ENCODE data around the gene ALX4. TPM values are rescaled to one million over a fixed set of nuclear protein-coding genes. Genes with fewer than 3 reads are reported as not detected.

The ALX4 gene
- polyA plus RNA-seq, 1 of the 3 experiments (the other 2 are of a cell fraction), result under 0.01 TPM

DNA sequence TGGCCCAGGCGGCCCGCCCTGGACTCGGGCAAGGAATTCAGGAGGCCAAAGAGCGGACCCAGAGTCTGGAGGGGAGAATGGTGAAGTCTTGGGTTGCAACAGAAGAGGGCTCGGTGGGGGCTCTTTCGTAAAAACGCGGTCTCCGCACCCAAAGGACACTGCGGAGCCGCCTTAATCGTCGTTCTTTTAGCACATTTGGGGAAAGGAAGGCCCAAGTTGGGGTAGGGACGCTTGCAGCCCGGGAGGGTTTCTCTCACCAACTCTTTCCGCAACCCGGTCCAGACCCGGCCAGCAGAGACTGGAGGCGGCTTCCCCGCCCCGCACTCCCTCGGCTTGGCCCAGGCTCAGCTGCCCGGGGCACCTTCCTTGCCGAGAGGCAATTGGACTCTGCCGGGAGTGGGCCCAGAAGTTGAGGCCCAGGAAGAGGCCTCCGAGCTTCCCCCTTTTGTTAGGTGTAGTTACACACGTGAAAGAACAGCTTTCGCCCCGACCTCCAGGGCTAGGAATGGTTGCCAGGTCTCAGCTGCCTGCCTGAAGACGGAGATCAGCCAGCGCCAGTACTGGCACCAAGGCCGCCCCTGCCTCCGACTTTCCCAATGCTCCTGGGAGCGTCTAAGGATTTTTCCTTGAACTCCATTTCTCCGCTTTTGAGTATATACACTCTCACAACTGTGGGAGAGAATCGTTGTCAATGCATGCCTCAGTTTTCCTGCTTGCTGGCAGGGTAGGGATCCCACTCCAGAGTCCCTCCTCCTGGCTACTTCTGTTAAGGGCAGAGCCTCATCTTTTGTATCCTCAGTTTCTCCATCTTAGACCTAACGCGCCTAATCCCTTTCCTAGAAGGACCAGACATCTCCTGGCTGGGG, 3.7 kb downstream of the ALX4 start:
- Histone ChIP-seq H3K27me3 (ENCODE audit: insufficient read depth) (peaks cover 74% of the 10 kb centered on the region), H3K4me2 (peak overlapping the region; percentile 73), H3F3A (replicated peaks; ENCODE audit: insufficient read depth) (no peaks in the 10 kb centered on the region), H3K9ac (no peak overlapping the region), H3K27ac (ENCODE audit: low read depth in 2 of 2, low read length in 1 of 2) (no peak overlapping the region), H2AFZ (ENCODE audit: low read depth) (no peak overlapping the region), H3K79me2 (ENCODE audit: insufficient read depth) (no peaks in the 10 kb centered on the region), H3K9me3 (no peaks in the 10 kb centered on the region), H3K4me1 (ENCODE audit: control insufficient read depth in 1 of 2, insufficient read depth in 2 of 2, low read depth in 1 of 2, low read length in 1 of 2) (peaks cover 0 to 8% of the 10 kb centered on the region in 2 experiments; a peak in 2 of 4 replicates), H3K9me2 (no peaks in the 10 kb centered on the region), H3K36me3 (replicated peaks in 1 of 2; ENCODE audit: control insufficient read depth in 1 of 2, insufficient read depth in 2 of 2, low read length in 1 of 2) (no peaks in the 10 kb centered on the region), H4K20me1 (ENCODE audit: insufficient read depth) (no peaks in the 10 kb centered on the region), H3K4me3 (ENCODE audit: low read depth in 2 of 2, low read length in 1 of 2) (peak overlapping the region; percentile 45 to 59)
- CTCF ChIA-PET, result interaction anchor here (1.4 to 3.1 kb wide), 3 partner anchors 11 to 196 kb away, joined by 4 to 15 read pairs (median 11); no protein-coding TSS in a partner anchor
- POLR2A ChIA-PET, result no interaction called here
- 79% methylated on average over 29 of the region's 38 CpGs for WGBS (ENCODE audit: low lambda C conversion rate)
- peak; percentile 33 for DNase-seq
- TF ChIP-seq MEF2A (IDR thresholded peaks at IDR 0.05; ENCODE audit: borderline replicate concordance, low read depth) (no peak), ZBTB33 (IDR thresholded peaks at IDR 0.05; ENCODE audit: borderline replicate concordance, low read depth) (no peak), TEAD4 (IDR thresholded peaks at IDR 0.05; ENCODE audit: borderline replicate concordance, insufficient read depth) (no peak)
- TF ChIP-seq, protein P1, sequence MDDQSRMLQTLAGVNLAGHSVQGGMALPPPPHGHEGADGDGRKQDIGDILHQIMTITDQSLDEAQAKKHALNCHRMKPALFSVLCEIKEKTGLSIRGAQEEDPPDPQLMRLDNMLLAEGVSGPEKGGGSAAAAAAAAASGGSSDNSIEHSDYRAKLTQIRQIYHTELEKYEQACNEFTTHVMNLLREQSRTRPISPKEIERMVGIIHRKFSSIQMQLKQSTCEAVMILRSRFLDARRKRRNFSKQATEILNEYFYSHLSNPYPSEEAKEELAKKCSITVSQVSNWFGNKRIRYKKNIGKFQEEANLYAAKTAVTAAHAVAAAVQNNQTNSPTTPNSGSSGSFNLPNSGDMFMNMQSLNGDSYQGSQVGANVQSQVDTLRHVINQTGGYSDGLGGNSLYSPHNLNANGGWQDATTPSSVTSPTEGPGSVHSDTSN (IDR thresholded peaks at IDR 0.05), result no peak

DNA sequence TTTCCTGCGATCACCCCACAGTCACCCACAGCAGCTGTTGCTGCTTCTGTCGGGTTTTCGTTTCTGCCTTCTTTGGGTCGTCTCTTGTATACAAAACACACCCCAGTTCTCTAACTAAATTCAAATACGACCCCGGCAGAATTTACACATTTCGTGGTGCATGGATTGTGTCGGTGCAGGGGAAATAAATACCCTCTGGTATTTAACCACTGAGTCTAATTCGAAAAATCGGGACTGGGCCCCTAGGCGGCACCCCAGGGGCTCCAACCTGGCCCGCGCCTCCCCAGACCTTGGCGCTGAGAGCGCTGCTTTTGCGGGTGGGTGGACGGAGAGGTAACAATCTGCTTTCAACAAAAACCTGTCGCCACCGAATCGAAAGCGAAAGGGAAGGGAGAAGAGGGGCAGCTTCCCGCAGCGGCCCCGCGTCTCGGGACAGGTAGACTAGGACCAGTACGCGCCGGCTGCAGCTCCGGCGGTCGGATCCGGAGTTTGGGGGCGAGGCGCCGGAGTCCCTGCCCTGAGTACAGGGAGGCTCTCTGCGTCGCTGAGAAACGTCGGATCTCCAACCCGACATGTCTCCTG, 4.4 kb downstream of the ALX4 start:
- Histone ChIP-seq H3K79me2 (ENCODE audit: insufficient read depth) (no peaks in the 10 kb centered on the region), H2AFZ (ENCODE audit: low read depth) (peak overlapping the region; percentile 67; the same call in 1 of the 2 replicates), H3K9me3 (no peaks in the 10 kb centered on the region), H3K4me3 (ENCODE audit: low read depth in 2 of 2, low read length in 1 of 2) (peak overlapping the region; percentile 45 to 59), H3K27me3 (ENCODE audit: insufficient read depth) (peaks cover 67% of the 10 kb centered on the region), H3K9me2 (no peaks in the 10 kb centered on the region), H3K27ac (ENCODE audit: low read depth in 2 of 2, low read length in 1 of 2) (no peak overlapping the region), H4K20me1 (ENCODE audit: insufficient read depth) (no peaks in the 10 kb centered on the region), H3K36me3 (replicated peaks in 1 of 2; ENCODE audit: control insufficient read depth in 1 of 2, insufficient read depth in 2 of 2, low read length in 1 of 2) (no peaks in the 10 kb centered on the region), H3K4me2 (peak overlapping the region; percentile 73), H3K9ac (no peak overlapping the region), H3K4me1 (ENCODE audit: control insufficient read depth in 1 of 2, insufficient read depth in 2 of 2, low read depth in 1 of 2, low read length in 1 of 2) (peaks cover 0 to 8% of the 10 kb centered on the region in 2 experiments; a peak in 2 of 4 replicates), H3F3A (replicated peaks; ENCODE audit: insufficient read depth) (no peaks in the 10 kb centered on the region)
- 18% methylated on average over 19 of the region's 41 CpGs for WGBS (ENCODE audit: low lambda C conversion rate)
- peak; percentile 62 for DNase-seq
- CTCF ChIA-PET, result interaction anchor here (0.8 to 3.1 kb wide), 4 partner anchors 11 to 195 kb away, joined by 3 to 15 read pairs (median 8); no protein-coding TSS in a partner anchor
- no peak for TF ChIP-seq TCF12 (IDR thresholded peaks at IDR 0.05)
- TF ChIP-seq EZH2phosphoT487 (IDR thresholded peaks at IDR 0.05; ENCODE audit: borderline replicate concordance, low read depth), result 0 out of 2 replicates have a peak, but pooled peaks have one; percentile 75
- TF ChIP-seq, protein P2, sequence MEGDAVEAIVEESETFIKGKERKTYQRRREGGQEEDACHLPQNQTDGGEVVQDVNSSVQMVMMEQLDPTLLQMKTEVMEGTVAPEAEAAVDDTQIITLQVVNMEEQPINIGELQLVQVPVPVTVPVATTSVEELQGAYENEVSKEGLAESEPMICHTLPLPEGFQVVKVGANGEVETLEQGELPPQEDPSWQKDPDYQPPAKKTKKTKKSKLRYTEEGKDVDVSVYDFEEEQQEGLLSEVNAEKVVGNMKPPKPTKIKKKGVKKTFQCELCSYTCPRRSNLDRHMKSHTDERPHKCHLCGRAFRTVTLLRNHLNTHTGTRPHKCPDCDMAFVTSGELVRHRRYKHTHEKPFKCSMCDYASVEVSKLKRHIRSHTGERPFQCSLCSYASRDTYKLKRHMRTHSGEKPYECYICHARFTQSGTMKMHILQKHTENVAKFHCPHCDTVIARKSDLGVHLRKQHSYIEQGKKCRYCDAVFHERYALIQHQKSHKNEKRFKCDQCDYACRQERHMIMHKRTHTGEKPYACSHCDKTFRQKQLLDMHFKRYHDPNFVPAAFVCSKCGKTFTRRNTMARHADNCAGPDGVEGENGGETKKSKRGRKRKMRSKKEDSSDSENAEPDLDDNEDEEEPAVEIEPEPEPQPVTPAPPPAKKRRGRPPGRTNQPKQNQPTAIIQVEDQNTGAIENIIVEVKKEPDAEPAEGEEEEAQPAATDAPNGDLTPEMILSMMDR (IDR thresholded peaks at IDR 0.05), result peak; percentile 5; the same call in 1 of the 2 replicates
- TF ChIP-seq SMC3 (IDR thresholded peaks at IDR 0.05; ENCODE audit: low read depth, low read length), result no peak
- POLR2A ChIA-PET, result no interaction called here

Measured in SK-N-SH (cell line).